ENCODE data around the gene CDH4.

DNA sequence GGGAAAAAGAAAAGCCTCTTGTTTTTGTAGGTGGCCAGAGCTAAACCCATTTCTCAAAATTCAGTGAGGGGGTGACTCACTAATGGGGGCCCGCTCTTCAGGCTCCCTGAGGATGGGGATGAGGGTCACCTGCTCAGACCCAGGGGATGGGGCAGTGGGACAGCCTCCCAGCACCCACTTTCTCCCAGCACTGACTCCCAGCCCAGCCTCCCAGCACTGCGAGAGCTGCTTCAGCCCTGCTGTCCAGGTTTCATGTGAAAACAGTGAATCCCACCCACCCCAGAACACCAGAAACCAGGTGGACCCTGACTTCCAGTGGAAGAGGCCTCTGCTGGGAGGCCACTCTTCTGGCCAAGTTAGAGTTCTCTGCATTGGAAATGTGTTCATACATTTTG, 362.6 kb downstream of the CDH4 start:
- TF ChIP-seq CTCF (IDR thresholded peaks at IDR 0.05; ENCODE audit: insufficient read depth, low read depth, low read length) (no peak), EZH2 (IDR thresholded peaks at IDR 0.05; ENCODE audit: insufficient read depth, low read length) (no peak)

All from astrocyte (in vitro differentiated cells and primary cell).